ENCODE results near the gene PLXNC1.
"Not testable (repeated sequence)": the region's sequence is repeated elsewhere in the genome, so short reads cannot be mapped to it uniquely, and the experiment has no call there.

The PLXNC1 gene

DNA sequence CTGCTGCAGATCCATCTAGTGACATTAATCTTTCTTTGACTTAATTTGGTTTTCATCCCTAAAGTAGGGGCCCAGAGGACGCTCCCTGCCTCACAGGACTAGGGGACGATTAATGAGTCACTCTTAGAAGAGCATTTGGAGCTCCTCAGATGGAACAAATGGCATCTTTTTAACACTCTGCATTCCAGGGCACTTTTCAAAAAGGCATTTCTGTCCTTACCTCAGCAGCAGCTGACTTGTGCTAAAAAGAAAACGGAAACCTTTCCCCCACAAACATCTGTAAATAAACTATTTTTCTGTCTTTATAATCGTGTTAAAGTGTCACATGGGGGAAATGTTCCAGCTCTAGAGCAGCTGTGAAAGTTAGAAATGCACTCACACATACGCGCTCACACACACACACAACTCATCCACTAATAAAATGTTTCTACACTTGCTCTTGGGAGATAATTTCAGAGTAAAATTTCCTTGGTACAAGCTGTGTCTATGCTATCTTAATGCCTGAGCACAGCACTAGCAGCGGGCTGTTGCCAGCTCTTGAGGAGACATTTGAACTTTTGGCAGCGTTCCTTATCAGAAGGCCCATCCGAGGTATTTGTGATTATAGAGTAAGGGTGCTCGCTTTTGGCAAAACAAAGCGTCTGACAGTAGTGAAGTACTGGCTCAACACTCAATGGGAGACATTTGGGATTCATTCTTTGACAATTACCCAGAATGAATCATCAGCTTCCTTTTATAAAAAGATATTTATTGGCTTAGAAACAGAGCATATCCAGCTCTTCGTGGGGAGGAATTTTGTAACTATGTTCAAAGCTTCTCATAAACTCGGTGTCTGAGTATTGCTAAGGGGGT, 141.3 kb downstream of the PLXNC1 start:
- no peak for DNase-seq (ENCODE audit: low read depth in 3 of 3)

DNA sequence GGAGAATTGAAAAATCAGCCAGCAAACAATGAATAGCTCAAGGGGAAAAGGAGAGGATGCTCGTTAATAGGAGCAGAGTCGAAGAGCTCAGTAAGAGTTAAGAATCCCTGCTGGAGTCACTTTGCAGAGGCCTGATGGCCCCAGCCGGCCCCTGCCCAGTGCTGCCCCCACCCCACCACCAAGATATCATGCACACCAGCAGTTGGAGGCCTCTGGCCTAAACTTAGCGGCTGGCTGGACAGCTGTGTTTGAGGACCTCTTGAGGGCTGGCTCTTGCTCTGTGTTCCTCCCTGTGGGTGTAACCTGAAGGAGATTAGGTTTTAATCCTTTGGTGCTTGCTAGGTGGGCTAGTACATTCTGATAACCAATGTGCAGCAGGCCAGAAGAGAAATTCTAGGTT, 142.0 kb downstream of the PLXNC1 start:
- DNase-seq (ENCODE audit: low read depth in 3 of 3): no peak

DNA sequence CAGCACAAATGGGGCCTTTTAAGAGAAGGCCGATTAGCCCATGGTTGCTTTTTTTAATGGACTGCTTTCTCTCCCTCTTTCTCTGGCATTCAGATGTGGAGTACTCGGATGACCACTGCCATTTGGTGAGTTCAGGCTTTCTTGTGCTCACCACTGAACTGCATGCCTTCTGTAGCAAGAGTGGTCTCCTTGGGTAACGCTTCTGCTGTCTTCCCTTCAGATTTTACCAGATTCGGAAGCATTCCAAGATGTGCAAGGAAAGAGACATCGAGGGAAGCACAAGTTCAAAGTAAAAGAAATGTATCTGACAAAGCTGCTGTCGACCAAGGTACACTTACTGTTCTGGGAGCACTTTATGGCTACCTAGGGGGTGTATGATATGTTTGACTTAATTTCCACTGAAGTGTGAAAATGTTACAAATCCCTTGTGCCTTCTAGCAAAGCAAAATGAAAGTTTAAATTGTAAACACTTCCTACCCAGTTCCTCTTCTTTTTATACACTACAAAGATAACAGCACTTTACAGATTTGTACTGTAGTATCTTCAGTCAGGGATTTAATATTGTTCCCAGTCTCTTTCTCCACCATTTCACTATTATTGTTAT, 148.8 kb downstream of the PLXNC1 start:
- no peak for DNase-seq (ENCODE audit: low read depth in 3 of 3)

DNA sequence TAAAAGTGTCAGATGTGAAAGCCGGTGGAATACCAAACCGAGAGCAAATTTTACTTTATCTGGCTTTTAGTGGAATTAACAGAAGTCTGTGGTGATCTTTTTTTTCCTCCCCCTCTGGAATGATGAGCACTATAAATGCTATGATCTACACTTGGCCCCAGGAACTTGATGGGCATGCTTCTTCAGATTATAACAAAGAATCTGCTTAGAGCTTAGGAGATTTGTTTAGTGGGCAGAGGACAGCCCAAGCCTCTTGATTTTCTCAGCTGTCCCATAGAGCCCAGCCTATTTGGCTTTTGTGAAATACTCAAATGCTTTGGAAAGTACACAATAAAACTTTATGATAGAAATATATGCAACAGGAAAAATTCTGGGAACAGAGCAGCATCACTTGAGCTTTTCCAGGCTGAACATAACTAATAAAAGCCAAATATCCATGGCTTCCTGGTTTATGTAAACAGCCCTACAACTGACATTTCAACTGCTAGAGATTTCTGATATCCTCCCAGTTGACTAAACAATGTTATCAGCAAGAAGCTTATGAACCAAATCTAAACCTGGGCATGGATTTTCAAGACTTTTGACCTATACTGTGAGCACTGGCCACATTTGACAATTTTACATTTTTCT, 149.6 kb downstream of the PLXNC1 start:
- no peak for DNase-seq (ENCODE audit: low read depth in 3 of 3)

DNA sequence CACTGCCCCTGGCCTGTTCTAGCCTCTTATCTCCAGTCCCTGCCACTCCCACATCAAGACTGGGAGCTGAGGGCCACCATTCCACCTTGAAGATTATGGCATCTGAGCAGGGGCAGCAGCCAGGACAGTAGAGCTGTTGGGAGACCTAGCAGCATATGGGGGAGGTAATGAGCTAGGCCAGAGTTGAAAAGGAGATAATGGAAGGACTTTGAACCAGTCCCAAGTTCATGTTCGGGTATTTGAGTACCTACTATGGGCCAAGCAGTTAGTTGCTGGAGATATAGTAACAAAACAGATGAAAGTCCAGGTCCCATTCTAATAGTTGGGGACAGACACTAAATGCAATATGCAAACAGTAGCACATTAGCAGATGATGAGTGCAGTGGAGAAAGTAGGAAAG, 151.5 kb downstream of the PLXNC1 start:
- no peak for DNase-seq (ENCODE audit: low read depth in 3 of 3)

DNA sequence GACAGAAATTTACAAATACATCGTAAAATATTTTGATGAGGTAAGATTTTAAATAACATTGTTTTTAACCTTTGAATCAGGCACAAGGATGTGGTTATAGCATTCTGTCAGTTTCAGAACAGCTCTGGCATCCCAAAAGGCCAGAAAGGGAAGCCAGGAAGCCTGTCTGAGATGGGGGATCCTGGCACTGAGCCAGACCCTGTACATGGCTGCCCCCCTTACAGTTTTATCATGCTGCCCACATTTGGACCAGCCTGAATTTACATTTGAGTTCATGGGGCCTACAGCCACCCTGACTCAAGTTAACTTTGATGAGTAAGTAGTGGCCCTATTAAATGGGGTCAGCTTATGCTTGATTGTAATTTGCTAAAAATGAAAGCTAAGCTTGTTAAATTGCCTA, 155.6 kb downstream of the PLXNC1 start:
- no peak for DNase-seq (ENCODE audit: low read depth in 3 of 3)

DNA sequence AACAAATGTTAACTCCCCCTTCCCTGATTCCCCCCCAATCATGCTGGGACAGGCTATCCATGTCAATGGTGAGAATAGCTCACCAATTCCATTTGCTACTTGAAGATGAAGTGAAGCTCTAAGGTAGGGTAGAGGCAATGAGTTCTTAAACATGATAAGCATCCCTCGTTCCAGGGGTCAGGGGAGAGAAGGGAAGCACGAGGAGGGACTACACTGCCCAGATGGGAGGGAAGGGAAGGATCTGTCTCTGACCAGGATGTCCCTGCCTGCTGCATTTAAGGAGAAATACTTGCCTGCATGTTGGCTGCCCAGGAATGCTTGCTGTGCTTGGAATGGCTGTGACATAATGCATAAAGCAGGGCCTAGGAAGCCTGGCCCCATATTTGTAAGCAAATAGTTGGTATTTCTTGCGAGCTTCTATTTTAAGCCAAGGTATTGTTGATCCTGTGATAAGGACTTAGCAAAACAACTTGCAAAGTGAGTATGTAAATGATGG, 156.2 kb downstream of the PLXNC1 start:
- no peak for DNase-seq (ENCODE audit: low read depth in 3 of 3)

DNA sequence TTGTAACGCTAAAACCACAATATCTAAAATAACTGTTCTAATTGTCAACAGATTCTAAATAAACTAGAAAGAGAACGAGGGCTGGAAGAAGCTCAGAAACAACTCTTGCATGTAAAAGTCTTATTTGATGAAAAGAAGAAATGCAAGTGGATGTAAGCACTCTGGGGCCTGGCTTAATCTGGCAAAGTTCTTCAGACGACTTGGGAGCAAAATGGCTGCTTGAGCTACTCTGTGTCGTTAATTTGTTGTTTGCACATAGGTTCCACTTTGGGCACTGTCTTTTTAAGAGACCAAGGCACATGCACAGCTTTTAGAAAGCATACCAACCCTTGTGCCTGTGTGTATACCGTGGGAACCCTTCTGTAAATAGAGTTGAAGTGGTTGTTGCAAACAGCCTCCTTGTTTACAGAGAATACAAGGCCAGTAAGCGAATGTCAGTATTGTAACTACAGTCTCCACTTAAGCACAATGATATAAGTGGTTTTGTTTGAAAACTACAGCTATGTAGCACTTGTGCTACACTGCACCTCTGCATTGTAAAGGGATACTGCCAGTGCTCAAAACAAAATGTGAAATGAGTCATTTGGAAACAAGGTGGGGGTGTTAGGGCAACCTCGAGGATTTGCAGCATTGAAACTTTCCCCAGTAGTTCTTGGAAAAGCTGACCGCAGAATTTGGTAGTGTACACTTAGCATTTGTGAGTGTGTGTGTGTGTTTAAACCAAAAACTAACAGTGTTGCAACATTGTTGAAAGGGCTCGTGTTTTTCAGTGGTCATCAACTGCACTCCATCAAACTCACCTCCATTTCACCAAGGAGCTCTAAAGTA, 157.0 kb downstream of the PLXNC1 start:
- DNase-seq (ENCODE audit: low read depth in 3 of 3): peak; percentile 28 to 41 (median 35)

DNA sequence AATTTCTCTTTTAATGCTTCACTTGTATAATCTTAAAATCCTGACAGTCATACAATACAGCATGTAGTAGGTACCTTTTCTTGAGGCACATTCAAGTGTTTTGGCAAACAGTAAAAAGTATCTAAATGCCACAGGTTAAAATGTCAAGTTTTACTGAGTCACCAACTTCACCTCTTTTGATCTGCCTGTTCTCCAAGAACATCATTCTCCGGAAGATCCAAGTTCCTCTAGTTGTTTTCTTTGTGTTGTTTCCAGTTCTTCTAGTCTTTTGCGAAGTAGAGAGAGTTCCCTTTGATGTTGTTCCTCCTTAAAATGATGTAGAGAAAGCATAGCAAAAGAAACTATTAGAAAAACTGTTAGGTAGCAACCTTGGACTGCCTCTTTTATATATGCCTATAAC, 160.2 kb downstream of the PLXNC1 start:
- DNase-seq (ENCODE audit: low read depth in 3 of 3): no peak

DNA sequence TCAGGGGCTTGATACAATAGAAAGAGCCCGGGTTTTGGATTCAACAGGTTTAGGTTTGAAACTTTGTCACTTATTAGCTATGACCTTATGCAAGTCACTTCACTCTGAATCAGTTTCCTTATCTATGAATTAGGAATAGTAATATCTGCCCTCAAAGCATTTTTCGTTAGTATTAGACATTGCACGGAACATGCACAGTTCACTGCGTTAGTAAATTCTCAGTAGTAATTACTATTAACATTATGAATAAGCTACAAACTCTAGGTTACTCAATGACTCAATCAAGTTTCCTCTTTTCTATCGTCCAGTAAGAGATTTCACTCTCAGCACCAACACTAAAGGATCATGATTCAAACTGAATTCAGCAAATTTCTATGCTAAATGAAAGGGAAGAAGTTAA, 161.0 kb downstream of the PLXNC1 start:
- no peak for DNase-seq (ENCODE audit: low read depth in 3 of 3)

DNA sequence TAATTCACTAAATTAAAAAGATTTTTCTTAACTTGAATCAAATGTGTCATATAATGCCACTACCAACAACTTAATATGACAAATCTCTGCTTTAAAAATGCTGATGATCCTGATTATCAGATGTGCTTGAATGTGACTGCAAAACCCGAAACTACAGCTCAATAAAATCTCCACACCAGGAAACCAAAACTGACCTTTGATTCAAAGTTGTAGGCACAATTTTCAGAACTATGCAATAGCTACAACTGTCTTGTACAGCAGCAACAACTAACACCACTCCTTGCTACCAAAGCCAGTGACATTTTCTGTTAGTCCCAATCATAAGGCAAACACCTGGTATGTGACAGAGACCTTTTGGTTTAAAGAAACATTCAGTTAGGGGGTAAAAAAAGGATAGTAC, 164.0 kb downstream of the PLXNC1 start:
- DNase-seq (ENCODE audit: low read depth in 3 of 3): no peak

DNA sequence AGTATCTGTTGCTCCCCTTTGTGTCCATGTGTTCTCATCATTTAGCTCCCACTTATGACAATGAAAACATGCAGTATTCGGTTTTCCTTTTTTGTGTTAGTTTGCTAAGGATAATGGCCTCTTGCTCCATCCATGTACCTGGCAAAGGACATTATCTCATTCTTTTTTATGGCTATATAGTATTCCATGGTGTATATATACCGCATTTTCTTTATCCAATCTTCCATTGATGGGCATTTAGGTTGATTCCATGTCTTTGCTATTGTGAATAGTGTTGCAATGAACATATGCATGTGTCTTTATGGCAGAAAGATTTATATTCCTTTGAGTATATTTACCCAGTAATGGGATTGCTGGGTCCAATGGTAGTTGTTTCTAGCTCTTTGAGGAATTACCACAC, 168.2 kb downstream of the PLXNC1 start:
- DNase-seq (ENCODE audit: low read depth in 3 of 3): not testable (repeated sequence)

DNA sequence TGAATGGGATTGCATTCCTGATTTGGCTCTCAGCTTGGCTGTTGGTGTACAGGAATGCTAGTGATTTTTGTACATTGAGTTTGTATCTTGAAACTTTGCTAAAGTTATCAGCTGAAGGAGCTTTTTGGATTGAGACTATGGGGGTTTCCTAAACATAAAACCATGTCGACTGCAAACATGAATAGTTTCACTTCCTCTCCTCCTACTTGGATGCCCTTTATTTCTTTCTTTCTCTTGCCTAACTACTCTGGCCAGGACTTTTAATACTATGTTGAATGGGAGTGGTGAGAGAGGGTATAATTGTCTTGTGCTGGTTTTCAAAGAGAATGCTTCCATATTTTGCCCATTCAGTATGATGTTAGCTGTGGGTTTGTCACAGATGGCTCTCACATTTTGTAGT, 169.8 kb downstream of the PLXNC1 start:
- DNase-seq (ENCODE audit: low read depth in 3 of 3): no peak

DNA sequence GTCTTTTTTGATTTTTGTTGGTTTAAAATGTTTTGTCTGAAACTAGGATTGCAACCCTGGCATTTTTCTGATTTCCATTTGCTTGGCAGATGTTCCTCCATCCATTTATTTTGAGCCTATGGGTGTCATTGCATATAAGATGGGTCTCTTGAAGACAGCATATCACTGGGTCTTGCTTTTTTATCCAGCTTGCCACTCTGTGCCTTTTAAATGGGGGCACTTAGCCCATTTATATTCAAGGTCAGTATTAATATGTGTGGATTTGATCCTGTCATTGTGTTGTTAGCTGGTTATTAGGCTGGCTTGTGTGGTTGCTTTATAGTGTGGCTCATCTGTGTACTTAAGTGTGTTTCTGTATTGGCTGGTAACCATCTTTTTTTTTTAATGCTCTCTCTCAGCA, 171.7 kb downstream of the PLXNC1 start:
- DNase-seq (ENCODE audit: low read depth in 3 of 3): no peak

DNA sequence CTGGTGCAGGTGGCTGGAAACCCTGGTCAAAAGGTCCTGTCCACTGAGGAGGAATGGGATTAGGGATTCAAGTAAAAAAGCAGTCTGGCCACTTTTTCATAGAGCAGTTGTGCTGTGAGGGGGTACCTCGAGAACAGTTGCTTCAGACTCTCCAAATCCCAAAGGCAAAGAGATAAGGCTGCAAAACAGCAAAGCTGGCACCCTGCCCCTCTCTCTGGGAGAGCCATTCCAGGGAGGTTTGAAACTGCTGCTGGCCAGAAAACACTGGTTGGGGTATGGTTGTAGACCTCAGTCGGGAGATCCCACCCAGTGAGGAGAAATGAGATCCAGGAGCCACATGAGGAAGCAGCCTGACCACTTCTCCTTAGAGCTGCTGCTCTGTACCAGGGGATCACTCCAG, 174.0 kb downstream of the PLXNC1 start:
- no peak for DNase-seq (ENCODE audit: low read depth in 3 of 3)

DNA sequence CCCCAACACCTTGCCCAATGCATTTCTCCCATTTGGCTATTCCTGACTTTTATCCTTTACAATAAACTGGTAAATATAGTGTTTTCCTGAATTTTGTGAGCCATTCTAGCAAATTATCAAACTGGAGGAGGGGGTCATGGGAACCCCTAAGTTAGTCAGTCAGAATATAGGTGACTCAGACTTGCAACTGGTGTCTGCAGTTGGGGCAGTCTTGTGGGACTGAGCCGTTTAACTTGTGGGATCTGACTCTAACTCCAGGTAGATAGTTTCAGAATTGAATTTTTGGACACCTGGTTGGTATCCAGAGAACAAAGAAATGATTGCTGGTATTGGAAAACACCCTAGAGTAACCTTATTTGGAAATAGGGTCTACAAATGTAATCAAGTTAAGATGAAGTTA, 177.9 kb downstream of the PLXNC1 start:
- no peak for DNase-seq (ENCODE audit: low read depth in 3 of 3)

DNA sequence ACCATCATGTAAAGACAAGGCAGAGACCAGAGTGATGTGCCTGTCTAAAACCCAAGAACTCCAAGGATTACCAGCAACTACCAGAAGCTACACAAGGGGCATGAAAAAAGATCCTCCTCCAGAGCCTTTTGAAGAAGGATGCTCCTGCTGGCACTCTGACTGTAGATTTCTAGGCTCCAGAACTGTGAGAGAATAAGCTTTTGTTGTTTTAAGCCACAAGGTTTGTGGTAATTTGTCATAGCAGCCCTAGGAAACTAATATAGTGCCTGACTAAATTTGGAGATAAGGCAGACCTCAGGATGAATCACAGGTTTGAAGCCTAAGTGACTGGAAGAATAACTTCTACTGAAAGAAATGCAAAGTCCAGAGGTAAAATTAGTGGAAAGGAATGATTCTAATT, 178.3 kb downstream of the PLXNC1 start:
- DNase-seq (ENCODE audit: low read depth in 3 of 3): no peak

DNA sequence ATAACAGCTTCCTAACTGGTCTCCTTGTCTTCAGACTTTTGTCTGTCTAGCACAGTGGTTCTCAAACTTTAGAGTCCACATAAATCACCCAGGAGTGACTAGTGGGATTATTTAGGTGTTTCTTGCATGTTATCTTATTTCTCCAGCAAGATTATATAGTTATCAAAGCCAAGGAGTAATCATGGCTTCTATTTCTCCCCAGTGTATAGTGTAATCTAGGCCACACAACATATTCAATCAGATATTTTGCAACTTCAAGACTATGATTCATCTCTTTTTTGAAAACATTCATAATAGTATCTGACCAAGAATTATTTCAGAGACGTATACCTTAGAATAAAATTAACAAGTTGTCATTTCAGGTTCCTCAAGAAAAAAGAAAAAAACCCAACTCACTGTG, 179.4 kb downstream of the PLXNC1 start:
- no peak for DNase-seq (ENCODE audit: low read depth in 3 of 3)

DNA sequence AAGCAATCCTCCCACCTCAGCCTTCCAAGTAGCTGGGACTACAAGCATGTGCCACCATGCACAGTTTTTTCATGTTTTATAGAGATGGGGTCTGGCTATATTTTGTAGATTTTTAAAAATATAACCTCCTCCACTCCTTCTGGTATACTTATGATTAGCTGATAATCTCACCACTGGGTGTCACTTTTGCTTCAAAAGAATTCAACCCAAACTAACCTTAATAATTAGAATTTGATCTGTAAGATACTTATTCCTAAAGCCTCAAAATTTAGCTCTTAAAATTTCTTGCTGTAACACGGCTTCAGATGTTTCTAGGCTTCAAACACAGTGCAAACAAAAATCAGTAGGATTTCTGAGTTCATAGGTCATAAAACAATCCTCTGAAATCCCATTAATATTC, 181.0 kb downstream of the PLXNC1 start:
- DNase-seq (ENCODE audit: low read depth in 3 of 3): no peak

DNA sequence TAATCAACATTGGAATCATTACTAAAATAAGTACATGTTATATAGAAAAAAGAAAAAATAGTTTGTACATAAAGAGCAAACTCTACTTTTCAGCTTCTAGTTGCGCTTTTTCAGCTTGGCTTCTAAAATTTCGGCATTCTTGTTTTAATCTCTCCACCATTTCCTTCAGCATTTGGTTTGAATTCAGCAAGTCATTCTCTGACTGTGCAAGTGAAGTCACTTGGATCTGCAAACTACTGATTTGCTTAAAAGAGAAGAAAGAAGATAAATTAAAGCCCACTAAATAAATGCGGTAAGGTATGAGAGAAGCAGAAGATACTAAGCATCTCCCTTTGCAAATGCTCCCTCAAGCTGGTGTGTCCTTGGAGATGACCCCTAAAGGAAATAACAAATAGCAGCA, 185.0 kb downstream of the PLXNC1 start:
- no peak for DNase-seq (ENCODE audit: low read depth in 3 of 3)

DNA sequence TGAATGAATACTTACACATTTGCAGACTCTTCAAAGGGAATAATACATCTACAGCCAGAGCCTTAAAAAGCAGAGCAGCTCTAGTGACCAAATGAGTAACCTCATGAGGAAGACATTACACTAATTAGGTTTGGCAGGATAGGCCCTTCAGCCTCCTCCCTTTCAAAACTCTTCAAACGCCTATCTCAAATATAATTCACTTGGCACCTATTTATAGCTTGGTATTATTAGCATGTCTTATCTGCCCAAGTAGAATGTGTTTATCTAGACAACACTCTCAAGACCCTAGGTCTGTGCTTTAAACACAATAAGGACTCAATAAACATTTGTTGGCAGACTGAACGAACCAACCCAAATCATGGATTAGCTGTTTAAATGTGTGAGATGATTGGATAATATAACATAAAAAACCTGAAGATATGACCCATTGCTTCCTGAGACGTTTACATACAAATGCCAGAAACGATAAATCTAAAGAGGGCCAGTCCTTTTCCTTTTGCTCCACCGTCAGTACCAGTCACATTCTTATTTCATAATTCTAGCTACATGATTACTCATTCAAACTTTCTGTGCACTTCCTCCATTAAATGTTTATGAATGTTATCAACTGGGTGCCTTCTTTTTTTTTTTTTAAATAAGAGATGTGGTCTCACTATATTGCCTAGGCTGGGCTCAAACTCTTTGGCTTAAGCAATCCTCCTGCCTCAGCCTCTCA, 188.0 kb downstream of the PLXNC1 start:
- no peak for DNase-seq (ENCODE audit: low read depth in 3 of 3)
